AG04449 (cell line): Measurements from ENCODE around the gene SLC37A2.
A peak's percentile ranks its signal among the peaks of the same experiment; 100 is the strongest.

Source experiments
- CTCF ChIA-PET: fragments of 350-600 bp; formaldehyde crosslinking; extraction: SDS; loops from one replicate; lab custom pipeline; 2021; ENCODE audit warnings: antibody characterized with exemption; lab: Yijun Ruan, JAX
- POLR2A ChIA-PET: fragments of 400-600, 350-600 bp; formaldehyde crosslinking; extraction: SDS; loops from one replicate; lab custom pipeline; 2020; ENCODE audit warnings: antibody characterized with exemption, inconsistent platforms; lab: Yijun Ruan, JAX
- DNase-seq: peaks from one replicate; pipeline ENCODE4 v3.0.0-alpha.2; 2010; ENCODE audit warnings: low read depth, low spot score
- H3K4me3 ChIP-seq: 2 replicates; pipeline ENCODE4 v1.5.1; 2011; ENCODE audit warnings: low read depth, mild to moderate bottlenecking, control low read depth, low read length
- TF ChIP-seq, protein P1 (sequence below): IDR thresholded peaks from one replicate; pipeline ENCODE4 v1.5.1; 2011; ENCODE audit warnings: mild to moderate bottlenecking, moderate library complexity, low read length, control low read depth, inconsistent platforms; ENCODE audit not compliant: insufficient read depth; ENCODE audit errors: missing control alignments

SLC37A2 gene

GRCh38 chr11:125111343-125112207 is 48.5 kb downstream of the SLC37A2 start, which contains the start of gene TMEM218:
TMEM218 (minus strand) TSS chr11:125111626; CDS start chr11:125102241, 9,385 bp downstream.
- ChIA-PET CTCF (interaction anchor here (0.6 to 6.2 kb wide), 14 partner anchors 9 to 324 kb away, joined by 3 to 39 read pairs (median 6); no protein-coding TSS in a partner anchor), POLR2A (interaction anchor here (0.6 to 1.4 kb wide), 5 partner anchors 12 to 258 kb away, joined by 3 to 4 read pairs (median 3); no protein-coding TSS in a partner anchor)
- peak within 1 kb of the TSS; percentile 87 for H3K4me3 ChIP-seq
- DNase-seq, result peak; percentile 94
- TF ChIP-seq, protein P1, sequence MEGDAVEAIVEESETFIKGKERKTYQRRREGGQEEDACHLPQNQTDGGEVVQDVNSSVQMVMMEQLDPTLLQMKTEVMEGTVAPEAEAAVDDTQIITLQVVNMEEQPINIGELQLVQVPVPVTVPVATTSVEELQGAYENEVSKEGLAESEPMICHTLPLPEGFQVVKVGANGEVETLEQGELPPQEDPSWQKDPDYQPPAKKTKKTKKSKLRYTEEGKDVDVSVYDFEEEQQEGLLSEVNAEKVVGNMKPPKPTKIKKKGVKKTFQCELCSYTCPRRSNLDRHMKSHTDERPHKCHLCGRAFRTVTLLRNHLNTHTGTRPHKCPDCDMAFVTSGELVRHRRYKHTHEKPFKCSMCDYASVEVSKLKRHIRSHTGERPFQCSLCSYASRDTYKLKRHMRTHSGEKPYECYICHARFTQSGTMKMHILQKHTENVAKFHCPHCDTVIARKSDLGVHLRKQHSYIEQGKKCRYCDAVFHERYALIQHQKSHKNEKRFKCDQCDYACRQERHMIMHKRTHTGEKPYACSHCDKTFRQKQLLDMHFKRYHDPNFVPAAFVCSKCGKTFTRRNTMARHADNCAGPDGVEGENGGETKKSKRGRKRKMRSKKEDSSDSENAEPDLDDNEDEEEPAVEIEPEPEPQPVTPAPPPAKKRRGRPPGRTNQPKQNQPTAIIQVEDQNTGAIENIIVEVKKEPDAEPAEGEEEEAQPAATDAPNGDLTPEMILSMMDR, result no peak

DNA sequence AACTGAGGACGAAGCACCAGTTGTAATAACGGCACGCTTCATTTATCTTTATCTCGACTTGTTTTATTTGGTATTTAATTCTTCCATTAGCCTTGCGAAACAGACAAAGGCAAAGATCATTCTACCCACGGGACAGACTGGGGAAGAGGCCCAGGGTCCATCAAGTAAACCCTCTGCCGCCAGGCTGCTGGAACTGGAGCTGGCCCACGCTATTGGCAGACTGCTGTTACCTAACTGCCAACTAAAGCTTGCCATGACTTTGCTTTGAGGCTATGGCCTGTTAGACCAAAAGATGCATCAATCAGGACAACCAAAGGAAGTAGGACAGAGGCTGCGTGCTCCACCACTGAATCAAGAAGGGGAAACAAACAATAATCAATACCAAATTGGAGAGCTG is 49.1 kb downstream of the SLC37A2 start:
- POLR2A ChIA-PET, result interaction anchor here (0.8 to 1.2 kb wide), 2 partner anchors 11 to 29 kb away, joined by 3 read pairs; no protein-coding TSS in a partner anchor
- TF ChIP-seq, protein P1, result no peak
- CTCF ChIA-PET, result interaction anchor here (1.2 to 6.2 kb wide), 10 partner anchors 9 to 293 kb away, joined by 3 to 39 read pairs (median 7); no protein-coding TSS in a partner anchor
- peak overlapping the region; percentile 47 for H3K4me3 ChIP-seq
- DNase-seq, result no peak

- POLR2A ChIA-PET, result no interaction called here
- H3K4me3 ChIP-seq, result no peak overlapping the region
- no peak for DNase-seq
- CTCF ChIA-PET, result interaction anchor here (3.4 to 6.2 kb wide), 2 partner anchors 10 to 27 kb away, joined by 29 to 39 read pairs; no protein-coding TSS in a partner anchor
- TF ChIP-seq, protein P1, result no peak
Observed at GRCh38 chr11:125114518-125114917, 51.4 kb downstream of the SLC37A2 start.

DNA sequence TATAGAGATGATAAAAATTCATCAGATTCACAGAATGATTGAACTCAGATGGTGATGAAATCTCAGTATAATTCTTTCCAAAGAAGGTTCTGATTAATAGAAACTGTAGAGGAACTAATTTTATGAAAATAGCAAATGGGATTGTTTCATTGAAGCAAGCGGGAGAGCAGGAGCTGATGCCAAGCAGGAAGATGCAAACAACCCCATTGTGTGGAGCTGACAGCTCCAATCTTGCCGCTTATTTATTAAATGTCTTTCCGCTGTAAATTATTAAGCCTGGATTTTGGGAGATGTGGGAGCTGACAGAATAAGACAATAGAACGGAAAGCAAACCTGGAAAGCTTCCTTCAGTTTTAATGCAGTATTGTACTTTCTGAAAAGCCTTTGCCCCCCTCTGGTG is 54.3 kb downstream of the SLC37A2 start:
- TF ChIP-seq, protein P1, result no peak
- POLR2A ChIA-PET, result no interaction called here
- no peak overlapping the region for H3K4me3 ChIP-seq
- no peak for DNase-seq
- CTCF ChIA-PET, result interaction anchor here (0.9 to 2.8 kb wide), 5 partner anchors 25 to 241 kb away, joined by 3 to 13 read pairs (median 4); partner anchors contain the start of gene PKNOX2

DNA sequence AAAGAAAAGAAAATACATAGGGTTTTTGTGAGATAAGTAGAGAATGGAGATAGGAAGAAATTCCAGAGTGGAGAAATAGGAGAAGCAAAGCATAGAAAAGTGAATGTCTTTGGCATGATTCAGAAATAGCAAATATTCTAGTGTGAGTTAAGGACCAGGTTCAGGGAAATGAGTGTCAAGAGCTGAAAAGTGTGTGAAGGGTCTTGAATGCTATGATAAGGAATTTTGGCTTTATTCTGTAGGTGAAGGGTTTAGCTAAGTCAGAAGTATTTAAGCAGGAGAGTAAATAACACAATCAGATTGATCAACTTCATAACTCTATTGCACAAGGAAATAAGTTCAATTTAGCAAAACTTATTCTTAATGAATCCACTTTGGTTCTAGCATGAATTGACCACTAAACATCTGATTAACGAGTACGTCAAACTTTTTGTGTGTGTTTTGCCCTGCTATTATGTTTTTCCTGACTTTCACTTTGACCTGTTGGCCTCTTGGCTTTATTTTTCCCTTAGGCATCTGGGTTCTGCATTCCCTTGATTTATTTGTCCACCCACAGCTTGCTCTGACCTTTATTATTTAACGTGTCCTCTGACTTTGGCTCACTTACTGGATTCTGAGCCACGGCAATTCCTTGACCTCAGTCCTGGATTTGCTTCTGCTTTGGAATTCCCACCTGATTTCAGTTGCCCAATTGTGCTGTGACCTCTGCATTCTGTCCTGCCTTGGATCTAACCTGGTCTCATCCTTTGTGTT is 60.3 kb downstream of the SLC37A2 start:
- DNase-seq, result no peak
- ChIA-PET POLR2A (interaction anchor here (1.2 kb wide), 1 partner anchor 12 kb away, joined by 3 read pairs; the partner anchor contains the start of gene TMEM218), CTCF (interaction anchor here (0.9 to 3.8 kb wide), 13 partner anchors 9 to 300 kb away, joined by 3 to 29 read pairs (median 6); partner anchors contain the start of gene TMEM218)
- TF ChIP-seq, protein P1, result no peak
- H3K4me3 ChIP-seq, result no peak overlapping the region
